GM19239 (cell line): ENCODE measurements around the gene MPDU1.

Experiments used
- DNase-seq: peaks from one replicate; pipeline ENCODE4 v3.0.0; 2011; ENCODE audit warnings: low spot score; ENCODE audit not compliant: insufficient read length
- FAIRE-seq: peaks from 2 replicates; lab custom pipeline; 2011; peaks lifted over from hg19 to GRCh38; lab: Jason Lieb, UNC

MPDU1 gene

GRCh38 chr17:7636163-7636562 lies 52.5 kb downstream of the MPDU1 start:
- DNase-seq (no peak), FAIRE-seq (no peak)
